Stimulated activated CD8-positive, alpha-beta memory T cell treated with anti-CD3 and anti-CD28 coated beads, Interleukin-7, amount 100 ng/mL, for 1 hour (primary cell): Measurements from ENCODE around the gene RRP12.

Source experiments
- DNase-seq, 2 donors: peaks; one replicate each; pipeline ENCODE4 v3.0.0-alpha.2; 2020; ENCODE audit warnings: low read depth in 2 of 2

The RRP12 gene

DNA sequence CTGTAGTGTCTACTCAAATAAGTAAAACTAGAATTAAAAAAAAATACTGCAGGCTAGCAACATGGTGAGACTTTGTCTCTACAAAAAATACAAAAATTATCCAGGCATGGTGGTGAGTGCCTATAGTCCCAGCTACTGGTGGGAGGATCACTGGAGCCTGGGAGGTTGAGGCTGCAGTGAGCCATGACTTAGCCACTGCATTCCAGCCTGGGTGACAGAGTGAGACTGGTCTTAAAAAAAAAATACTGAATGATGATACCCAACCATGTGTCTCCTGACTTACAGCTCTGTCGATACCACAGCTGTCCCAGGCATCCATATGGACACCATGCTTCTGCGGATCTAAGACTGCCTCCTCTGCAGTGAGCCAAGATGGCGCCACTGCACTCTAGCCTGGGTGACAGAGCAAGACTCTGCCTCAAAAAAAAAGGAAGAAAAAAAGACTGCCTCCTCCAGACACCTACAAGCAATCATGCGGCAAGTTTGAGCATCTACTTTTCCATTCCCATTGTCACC lies 90.0 kb downstream of the RRP12 start:
- no peak for DNase-seq

- DNase-seq, result no peak
Observed at GRCh38 chr10:97307866-97308780, 93.0 kb downstream of the RRP12 start.

DNA sequence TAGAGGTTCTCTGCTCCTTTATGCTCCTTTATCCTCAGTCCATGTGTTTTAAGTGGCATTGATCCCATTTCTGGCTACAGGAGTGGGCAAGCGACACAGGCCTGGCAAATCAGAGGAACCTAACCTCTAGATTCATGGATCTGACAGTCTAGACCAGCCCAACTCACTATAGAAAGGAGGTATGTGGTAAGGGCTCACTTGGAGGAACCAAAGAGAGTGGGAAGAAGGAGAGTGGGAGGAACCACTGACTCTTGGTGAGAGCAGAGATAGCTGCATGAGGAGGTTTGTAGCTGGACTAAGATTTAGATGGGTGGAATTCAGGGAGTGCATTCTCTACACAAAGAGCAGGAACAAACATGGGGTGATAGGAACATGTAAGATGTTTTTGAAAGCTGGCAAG lies 93.7 kb downstream of the RRP12 start:
- DNase-seq, result no peak
